Activated CD4-positive, CD25-positive, alpha-beta regulatory T cell (primary cell): Measurements from ENCODE around the gene CDK17.
A peak's percentile ranks its signal among the peaks of the same experiment; 100 is the strongest.
"Not testable (repeated sequence)": the region's sequence is repeated elsewhere in the genome, so short reads cannot be mapped to it uniquely, and the experiment has no call there.

Source experiments
- DNase-seq, 4 experiments: peaks; one replicate each; lab custom pipeline; 2025; lab: John Stamatoyannopoulos, UW

CDK17 gene

GRCh38 chr12:96399919-96400630 is at the start of gene CDK17:
Gene CDK17, minus strand, starts transcription at chr12:96400439. Its CDS starts 65,603 bp downstream, at chr12:96334836.
- peak; percentile 72 to 82 (median 76) for DNase-seq

DNA sequence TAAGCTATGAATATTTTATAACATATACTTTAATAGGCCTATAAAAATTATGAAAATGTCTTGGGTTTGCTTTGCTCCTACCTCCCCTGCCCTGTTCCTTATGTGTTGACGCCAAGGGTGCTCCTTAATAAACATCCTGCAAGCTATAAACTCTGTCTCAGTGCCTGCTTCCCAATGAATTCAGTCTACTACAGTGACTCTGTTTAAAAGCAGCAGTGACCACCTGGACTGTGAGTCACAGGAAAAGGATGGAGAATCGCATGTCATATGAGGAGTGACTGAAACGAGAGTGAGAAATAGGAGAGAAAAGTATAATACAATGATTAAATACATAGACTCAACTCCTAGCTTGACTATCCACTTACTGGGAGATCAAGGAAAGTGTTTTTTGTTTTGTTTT is 48.1 kb upstream of the CDK17 start:
- no peak for DNase-seq

DNA sequence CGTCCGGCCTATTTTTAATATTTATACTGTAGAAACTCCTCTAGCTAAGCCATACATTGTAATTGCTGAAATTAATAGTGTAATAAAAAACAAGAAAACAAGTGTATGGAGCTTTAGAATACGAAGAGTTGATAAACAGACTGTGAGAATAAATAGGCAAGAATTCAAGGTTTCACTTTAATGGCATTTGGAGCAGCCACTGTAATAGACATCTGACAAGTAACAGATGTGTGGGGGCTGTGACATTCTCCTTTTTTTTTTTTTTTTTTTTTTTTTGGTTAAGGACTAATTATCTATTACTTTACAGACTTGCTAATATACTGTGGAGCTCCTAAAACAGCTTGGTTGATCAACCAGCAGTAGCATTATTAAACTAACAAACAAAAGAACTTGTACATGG is 47.0 kb upstream of the CDK17 start:
- DNase-seq: no peak

DNA sequence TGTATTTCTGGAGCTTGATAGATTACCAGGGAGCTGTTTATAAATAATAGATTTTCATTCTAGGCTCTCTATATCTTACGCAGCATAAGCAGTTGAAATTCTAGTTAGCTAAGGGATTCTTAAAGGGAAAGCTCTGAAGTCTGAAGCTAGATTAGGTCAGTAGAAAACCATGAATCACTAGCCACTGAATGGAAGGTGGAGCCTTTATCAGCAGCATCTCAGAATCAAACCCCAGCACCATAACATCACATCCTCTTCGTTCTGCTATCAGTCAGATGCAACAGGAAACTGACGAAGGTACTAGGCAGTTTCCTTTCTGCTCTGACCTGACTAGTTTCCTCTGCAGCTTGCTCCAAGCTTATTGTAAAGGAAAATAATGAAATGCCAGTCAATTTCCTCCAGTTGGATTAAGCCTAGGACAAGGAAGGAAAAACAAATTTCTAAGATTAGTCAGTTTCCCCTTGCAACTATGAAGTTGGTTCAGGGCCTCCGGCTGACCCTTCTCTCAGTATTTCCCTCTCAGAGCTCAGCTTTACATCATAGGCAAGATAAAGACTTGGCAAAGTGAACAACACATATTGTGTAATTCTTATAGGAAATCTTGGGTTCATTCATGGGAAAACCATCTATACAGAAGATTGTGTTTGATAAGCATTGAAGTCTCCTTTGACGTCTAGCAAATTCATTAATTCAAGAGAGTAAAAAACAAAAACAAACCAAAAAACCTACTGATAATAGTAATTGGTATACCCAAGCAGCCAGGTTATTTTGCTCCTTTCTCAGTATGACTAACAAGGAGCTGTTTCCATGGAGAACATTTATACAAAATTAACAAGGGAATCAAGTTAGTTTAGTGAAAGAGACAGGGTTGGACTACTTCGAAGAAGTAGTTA is 45.7 kb upstream of the CDK17 start:
- DNase-seq: peak in 2 of 4 experiments; percentile 8 to 11

- DNase-seq: no peak
These were observed 44.2 kb upstream of the CDK17 start for GRCh38 chr12:96444399-96444798.

- no peak for DNase-seq
These were observed 42.7 kb upstream of the CDK17 start for GRCh38 chr12:96442906-96443305.

DNA sequence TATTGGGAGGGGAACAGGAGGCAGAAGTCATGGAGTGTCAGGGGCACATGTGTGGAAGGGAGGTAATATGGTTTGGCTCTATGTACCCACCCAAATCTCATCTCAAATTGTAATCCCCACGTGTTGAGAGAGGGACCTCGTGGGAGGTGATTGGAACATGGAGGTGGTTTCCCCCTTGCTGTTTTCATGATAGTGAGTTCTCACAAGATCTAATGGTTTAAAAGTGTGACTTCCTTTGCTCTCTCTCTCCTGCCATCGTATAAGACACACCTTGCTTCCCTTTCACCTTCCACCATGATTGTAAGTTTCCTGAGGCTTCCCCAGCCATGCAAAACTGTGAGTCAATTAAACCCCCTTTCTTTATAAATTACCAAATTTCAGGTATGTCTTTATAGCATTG is 41.6 kb upstream of the CDK17 start:
- no peak for DNase-seq

DNA sequence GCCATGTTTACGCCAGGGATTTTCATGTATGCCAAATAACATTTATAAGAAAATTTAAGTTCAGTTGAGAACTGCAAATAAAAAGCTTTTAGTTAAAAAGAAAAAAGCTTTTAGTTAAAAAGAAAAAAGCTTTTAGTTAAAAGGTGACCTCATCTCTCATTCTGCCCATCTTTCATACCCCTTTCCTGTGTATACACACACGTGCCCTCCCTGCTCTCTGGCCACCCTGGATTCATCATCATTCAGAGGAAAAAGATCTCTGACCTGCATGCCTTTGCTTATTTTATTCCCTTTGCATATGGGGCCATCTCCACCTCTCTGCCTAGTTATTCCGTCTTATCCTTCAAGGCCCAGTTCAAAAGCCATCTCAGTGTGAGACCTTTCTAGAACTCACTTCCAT is 38.1 kb upstream of the CDK17 start:
- DNase-seq: no peak

DNA sequence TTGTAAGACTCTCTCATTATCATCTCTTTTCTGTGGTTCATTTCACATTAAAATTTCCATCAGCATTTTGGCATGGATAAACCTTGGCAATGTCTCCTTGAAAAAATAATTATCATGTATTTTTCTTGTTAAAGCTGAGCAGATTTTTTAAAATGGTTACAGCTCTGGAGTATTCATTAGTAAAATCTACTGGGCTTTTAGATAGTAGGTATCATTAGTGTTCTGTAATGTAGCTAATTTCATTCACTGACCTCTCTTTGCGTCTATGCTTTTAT is 36.9 kb upstream of the CDK17 start:
- no peak for DNase-seq

DNA sequence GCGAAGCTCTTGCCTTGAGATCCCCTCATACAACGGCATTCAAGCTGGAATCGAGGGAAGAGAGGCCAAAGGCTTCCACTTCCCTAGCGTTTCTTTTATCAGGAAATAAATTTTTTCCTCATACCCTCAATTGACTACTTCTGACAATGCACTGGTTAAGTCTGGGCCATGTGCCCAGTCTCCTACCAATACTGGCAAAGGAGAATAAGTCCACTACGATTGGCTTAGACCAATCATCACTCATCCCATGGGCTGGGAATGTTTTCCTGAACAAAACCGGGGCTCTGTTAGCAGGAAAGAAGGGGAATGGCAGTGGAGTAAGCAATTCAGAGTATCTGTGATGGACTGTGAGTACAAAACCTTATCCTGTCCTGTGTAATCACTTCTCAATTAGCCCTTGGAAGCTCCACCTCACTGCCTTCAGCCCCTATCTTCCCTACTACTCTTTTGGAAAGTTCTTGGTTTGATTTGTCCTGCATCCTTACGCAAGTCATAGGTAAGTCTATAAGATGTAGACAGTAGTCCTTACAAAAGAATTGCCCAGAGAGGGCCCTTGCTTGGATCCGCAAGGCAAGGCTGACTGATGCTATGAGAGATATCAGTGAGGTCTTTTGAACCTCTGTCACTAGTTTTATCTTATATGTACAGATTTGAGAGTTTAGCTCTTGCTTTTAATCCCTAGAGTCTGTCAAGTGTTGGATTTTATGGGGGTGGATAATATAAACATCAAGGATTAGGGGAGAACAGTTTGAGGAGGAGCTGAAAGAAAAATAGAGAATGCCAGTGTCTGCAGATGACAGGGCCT is 36.3 kb upstream of the CDK17 start:
- no peak for DNase-seq

DNA sequence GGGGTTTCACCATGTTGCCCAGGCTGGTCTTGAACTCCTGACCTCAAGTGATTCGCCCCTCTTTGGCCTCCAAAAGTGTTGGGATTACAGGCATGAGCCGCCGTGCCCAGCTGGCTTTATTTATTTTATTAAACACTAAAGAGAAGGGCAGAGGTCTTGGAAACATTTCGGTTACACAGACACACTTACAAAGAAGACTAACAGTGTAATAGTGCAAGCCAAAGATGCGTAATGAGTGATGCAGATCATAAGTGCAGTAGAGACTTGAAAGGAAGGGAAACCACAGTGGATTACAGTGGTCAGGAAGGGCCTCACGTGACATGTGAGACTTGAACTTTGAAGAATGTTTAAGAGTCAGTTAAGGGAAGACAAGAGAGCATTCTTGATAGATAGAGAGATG is 33.9 kb upstream of the CDK17 start:
- DNase-seq: peak in 2 of 4 experiments; percentile 11 to 27

DNA sequence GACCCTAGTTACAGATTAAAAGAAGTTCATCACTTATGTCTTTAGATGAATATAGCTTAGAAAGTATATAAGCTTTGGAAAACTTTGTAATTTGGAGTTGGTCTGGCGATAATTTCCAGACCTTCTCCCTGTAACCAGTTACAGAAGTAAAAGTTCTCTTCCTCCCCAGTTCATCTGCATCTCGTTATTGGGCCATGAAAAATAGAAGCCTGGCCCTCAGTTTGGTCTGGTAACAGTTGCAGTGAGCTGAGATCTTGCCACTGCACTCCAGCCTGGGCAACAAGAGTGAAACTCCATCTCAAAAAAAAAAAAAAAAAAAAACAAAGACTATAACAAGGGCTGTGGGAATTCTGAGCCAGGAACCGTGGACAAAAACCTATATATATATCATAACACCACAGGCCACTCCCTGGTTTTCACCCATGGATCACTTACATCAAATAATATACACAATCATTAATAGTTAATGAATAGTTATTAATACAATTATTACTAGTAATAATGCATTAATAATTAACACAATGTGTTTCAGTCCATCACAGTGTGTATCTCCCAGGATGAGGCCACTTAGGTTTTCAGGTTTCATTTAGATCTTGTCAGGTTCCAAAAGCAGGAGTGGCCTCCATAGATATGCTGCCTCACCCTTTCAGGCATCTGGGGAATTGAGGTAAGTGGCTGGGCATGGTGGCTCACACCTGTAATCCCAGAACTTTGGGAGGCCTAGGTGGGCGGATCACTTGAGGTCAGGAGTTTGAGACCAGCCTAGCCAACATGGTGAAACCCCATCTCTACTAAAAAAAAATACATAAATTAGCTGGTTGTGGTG is 32.5 kb upstream of the CDK17 start:
- DNase-seq: not testable (repeated sequence)

DNA sequence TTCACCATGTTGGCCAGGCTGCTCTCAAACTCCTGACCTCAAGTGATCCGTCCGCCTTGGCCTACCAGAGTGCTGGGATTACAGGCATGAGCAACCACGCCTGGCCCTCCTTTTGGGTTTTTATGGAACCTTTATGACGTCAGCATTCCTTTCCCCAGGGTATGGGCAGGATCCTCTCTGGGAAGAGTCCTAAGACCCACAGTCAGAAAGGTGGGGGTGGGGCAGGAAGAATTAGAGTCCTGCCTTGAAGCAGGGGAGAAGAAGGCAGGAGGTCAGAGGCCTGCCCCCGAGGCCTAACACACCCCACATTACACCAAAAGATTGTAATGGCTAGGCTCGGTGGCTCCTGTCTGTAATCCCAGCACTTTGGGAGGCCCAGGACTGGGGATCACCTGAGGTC is 30.8 kb upstream of the CDK17 start:
- no peak for DNase-seq

DNA sequence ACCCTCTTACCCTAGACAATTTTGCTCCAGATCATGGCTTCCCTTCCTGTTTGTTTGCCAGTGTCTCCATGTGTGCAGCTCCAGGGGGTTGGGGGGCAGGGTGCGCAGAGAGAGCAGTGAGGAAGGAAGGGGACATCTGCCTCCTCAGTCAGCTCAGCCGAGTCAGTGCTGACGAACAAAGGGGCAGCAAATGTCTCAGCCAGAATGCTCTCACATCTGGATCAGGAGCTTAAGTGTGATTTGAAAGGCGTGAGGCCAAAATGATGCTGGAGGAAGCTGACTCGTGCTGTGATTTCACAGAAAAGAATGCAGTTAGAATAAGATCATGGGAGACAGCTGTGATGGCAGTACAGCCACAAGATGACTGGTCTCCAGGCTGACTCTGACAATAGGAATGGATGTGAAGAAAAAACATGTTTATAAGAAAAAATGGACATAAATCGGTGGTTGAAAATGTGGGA is 27.1 kb upstream of the CDK17 start:
- no peak for DNase-seq

DNA sequence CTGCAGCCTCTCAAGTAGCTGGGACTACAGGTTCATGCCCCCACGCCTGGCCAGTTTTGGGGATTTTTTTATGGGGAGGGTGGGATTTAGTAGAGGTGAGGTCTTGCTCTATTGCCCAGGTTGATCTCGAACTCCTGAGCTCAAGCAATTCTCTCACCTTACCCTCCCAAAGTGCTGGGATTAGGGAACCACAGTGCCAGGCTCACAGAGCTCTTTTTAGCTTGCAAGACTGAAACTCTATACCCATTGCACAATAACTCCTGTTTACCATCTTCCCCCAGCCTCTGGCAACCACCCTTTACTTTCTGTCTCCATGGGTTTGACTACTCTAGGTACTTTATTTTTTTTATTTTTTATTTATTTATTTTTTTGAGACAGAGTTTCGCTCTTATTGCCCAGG is 25.7 kb upstream of the CDK17 start:
- no peak for DNase-seq

DNA sequence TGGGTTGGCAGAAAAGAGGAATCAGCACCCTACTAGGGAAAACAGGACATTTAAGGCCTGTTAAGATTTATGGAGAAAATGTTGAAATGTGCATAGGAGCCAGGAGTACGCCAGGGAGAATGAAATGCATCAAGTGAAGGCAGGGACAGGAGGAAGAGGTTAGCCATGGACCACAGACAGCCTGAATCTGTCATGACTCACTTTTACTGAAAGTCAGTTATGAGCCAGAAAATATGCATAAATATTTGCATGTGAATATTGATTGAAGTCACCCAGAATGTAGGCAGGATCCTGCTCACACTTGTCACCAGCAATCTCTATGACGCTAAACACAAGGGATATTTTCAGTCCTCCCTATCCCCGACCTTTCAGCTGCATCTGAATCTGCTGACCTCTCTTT is 25.1 kb upstream of the CDK17 start:
- DNase-seq: no peak

GRCh38 chr12:96424601-96425000 is 24.4 kb upstream of the CDK17 start:
- DNase-seq: no peak

GRCh38 chr12:96422192-96422591 is 22.0 kb upstream of the CDK17 start:
- no peak for DNase-seq

- DNase-seq: no peak
These were observed 20.8 kb upstream of the CDK17 start for GRCh38 chr12:96421014-96421413.

- no peak for DNase-seq
These were observed 20.1 kb upstream of the CDK17 start for GRCh38 chr12:96420277-96420835.

GRCh38 chr12:96419576-96420276 is 19.5 kb upstream of the CDK17 start:
- no peak for DNase-seq
